ENCODE results near the gene IRS1.

IRS1 gene

GRCh38 chr2:226755631-226756030 lies 44.0 kb downstream of the IRS1 start:
- no peak for DNase-seq (ENCODE audit: low read depth in 3 of 3)

- DNase-seq (ENCODE audit: low read depth in 3 of 3): no peak
These were observed 44.6 kb downstream of the IRS1 start for GRCh38 chr2:226754821-226755604.

- DNase-seq (ENCODE audit: low read depth in 3 of 3): no peak
These were observed 46.7 kb downstream of the IRS1 start for GRCh38 chr2:226752887-226753286.

- DNase-seq (ENCODE audit: low read depth in 3 of 3): no peak
These were observed 52.3 kb downstream of the IRS1 start for GRCh38 chr2:226747288-226747687.

- no peak for DNase-seq (ENCODE audit: low read depth in 3 of 3)
These were observed 53.3 kb downstream of the IRS1 start for GRCh38 chr2:226746196-226746800.

- DNase-seq (ENCODE audit: low read depth in 3 of 3): no peak
These were observed 55.7 kb downstream of the IRS1 start for GRCh38 chr2:226743915-226744314.

- no peak for DNase-seq (ENCODE audit: low read depth in 3 of 3)
These were observed 57.3 kb downstream of the IRS1 start for GRCh38 chr2:226742347-226742746.

- no peak for DNase-seq (ENCODE audit: low read depth in 3 of 3)
These were observed 59.5 kb downstream of the IRS1 start for GRCh38 chr2:226740039-226740648.

- DNase-seq (ENCODE audit: low read depth in 3 of 3): no peak
These were observed 60.0 kb downstream of the IRS1 start for GRCh38 chr2:226739545-226740030.

GRCh38 chr2:226738821-226739544 lies 60.6 kb downstream of the IRS1 start:
- DNase-seq (ENCODE audit: low read depth in 3 of 3): no peak

- no peak for DNase-seq (ENCODE audit: low read depth in 3 of 3)
These were observed 61.3 kb downstream of the IRS1 start for GRCh38 chr2:226738191-226738820.

- no peak for DNase-seq (ENCODE audit: low read depth in 3 of 3)
These were observed 63.2 kb downstream of the IRS1 start for GRCh38 chr2:226736382-226736781.

- DNase-seq (ENCODE audit: low read depth in 3 of 3): no peak
These were observed 65.6 kb downstream of the IRS1 start for GRCh38 chr2:226733927-226734564.

GRCh38 chr2:226733189-226733858 lies 66.3 kb downstream of the IRS1 start:
- no peak for DNase-seq (ENCODE audit: low read depth in 3 of 3)

- no peak for DNase-seq (ENCODE audit: low read depth in 3 of 3)
These were observed 67.0 kb downstream of the IRS1 start for GRCh38 chr2:226732478-226733188.

- DNase-seq (ENCODE audit: low read depth in 3 of 3): no peak
These were observed 69.1 kb downstream of the IRS1 start for GRCh38 chr2:226730481-226730880.

- no peak for DNase-seq (ENCODE audit: low read depth in 3 of 3)
These were observed 70.6 kb downstream of the IRS1 start for GRCh38 chr2:226728996-226729395.

GRCh38 chr2:226727251-226727650 lies 72.4 kb downstream of the IRS1 start:
- no peak for DNase-seq (ENCODE audit: low read depth in 3 of 3)

- no peak for DNase-seq (ENCODE audit: low read depth in 3 of 3)
These were observed 73.1 kb downstream of the IRS1 start for GRCh38 chr2:226726546-226726945.
